IMR-90 (cell line): ENCODE measurements around the gene PIP5K1B. TPM values are rescaled to one million over a fixed set of nuclear protein-coding genes. Genes with fewer than 3 reads are reported as not detected.

Experiments used
- ATAC-seq: fragments of 200-7000 bp; cut with Tn5 transposase; 2 replicates; pipeline ENCODE4 v1.9.1; 2020; ENCODE audit warnings: low read depth, mild to moderate bottlenecking, moderate library complexity
- BruUV-seq: library from RNA; stranded (reverse); fragments of 400-500 nt; replicated peaks from 2 replicates; lab custom pipeline; 2021; lab: Mats Ljungman, UMichigan
- CTCF ChIA-PET: fragments of 300-600 bp; formaldehyde crosslinking; extraction: SDS; loops from one replicate; lab custom pipeline; 2021; ENCODE audit warnings: antibody characterized with exemption; lab: Yijun Ruan, JAX
- POLR2A ChIA-PET: fragments of 300-600 bp; sonication (Branson Sonifier 250); formaldehyde crosslinking; loops from one replicate; lab custom pipeline; 2022; ENCODE audit warnings: antibody characterized with exemption; ENCODE audit not compliant: unreplicated experiment; lab: Charles Lee
- DNase-seq: peaks from one replicate; pipeline ENCODE4 v3.0.0; 2013
- H2AFZ ChIP-seq: replicated peaks from 2 replicates; pipeline ENCODE3; 2013; ENCODE audit warnings: low read length, mild to moderate bottlenecking; ENCODE audit not compliant: poor library complexity
- H2AK5ac ChIP-seq: 2 replicates; pipeline ENCODE4 v1.6.1; 2013; ENCODE audit warnings: low read depth, low read length, inconsistent platforms
- H2AK9ac ChIP-seq: replicated peaks from 2 replicates; pipeline ENCODE3; 2013; ENCODE audit warnings: mild to moderate bottlenecking, low read depth, low read length, moderate library complexity; ENCODE audit not compliant: poor library complexity
- H2BK120ac ChIP-seq: 2 replicates; pipeline ENCODE4 v1.6.1; 2013; ENCODE audit warnings: low read depth, low read length, inconsistent platforms
- H2BK15ac ChIP-seq: 3 replicates; pipeline ENCODE4 v1.6.1; 2013; ENCODE audit warnings: low read depth, low read length, inconsistent platforms
- H2BK20ac ChIP-seq: 2 replicates; pipeline ENCODE4 v1.6.1; 2013; ENCODE audit warnings: low read depth, mild to moderate bottlenecking, inconsistent platforms, low read length, moderate library complexity
- H2BK5ac ChIP-seq: 2 replicates; pipeline ENCODE4 v1.6.1; 2013; ENCODE audit warnings: mild to moderate bottlenecking, low read depth, low read length, inconsistent platforms; ENCODE audit not compliant: poor library complexity, severe bottlenecking
- H3K14ac ChIP-seq: replicated peaks from 2 replicates; pipeline ENCODE4 v1.6.1; 2013; ENCODE audit warnings: low read depth, low read length, inconsistent platforms
- H3K18ac ChIP-seq: 2 replicates; pipeline ENCODE4 v1.6.1; 2013; ENCODE audit warnings: low read depth, low read length, control low read depth
- H3K23ac ChIP-seq: 2 replicates; pipeline ENCODE4 v1.6.1; 2013; ENCODE audit warnings: low read depth, low read length, inconsistent platforms
- H3K27ac ChIP-seq: 2 replicates; pipeline ENCODE4 v1.5.1; 2013; ENCODE audit warnings: mild to moderate bottlenecking, control low read depth, low read length; ENCODE audit not compliant: insufficient read depth
- H3K27me3 ChIP-seq: 2 replicates; pipeline ENCODE4 v1.6.1; 2013; ENCODE audit warnings: low read length; ENCODE audit not compliant: control insufficient read depth, insufficient read depth
- H3K36me3 ChIP-seq: 2 replicates; pipeline ENCODE4 v1.6.1; 2013; ENCODE audit warnings: low read length, mixed read lengths; ENCODE audit not compliant: control insufficient read depth, insufficient read depth
- H3K4ac ChIP-seq: 2 replicates; pipeline ENCODE4 v1.6.1; 2013; ENCODE audit warnings: low read depth, low read length, inconsistent platforms
- H3K4me1 ChIP-seq: 2 replicates; pipeline ENCODE4 v1.6.1; 2013; ENCODE audit warnings: low read length, mixed read lengths; ENCODE audit not compliant: control insufficient read depth, insufficient read depth
- H3K4me2 ChIP-seq: 2 replicates; pipeline ENCODE4 v1.6.1; 2013; ENCODE audit warnings: low read depth, mild to moderate bottlenecking, control low read depth, low read length, moderate library complexity
- H3K4me3 ChIP-seq: 2 replicates; pipeline ENCODE4 v1.5.1; 2013; ENCODE audit warnings: low read depth, mild to moderate bottlenecking, control low read depth, low read length, moderate library complexity; ENCODE audit not compliant: insufficient read depth
- H3K56ac ChIP-seq: 2 replicates; pipeline ENCODE4 v1.6.1; 2013; ENCODE audit warnings: low read length, inconsistent platforms; ENCODE audit not compliant: insufficient read depth; ENCODE audit errors: extremely low read depth
- H3K79me1 ChIP-seq, 2 experiments: 2 replicates each; pipeline ENCODE4 v1.6.1; 2013; ENCODE audit warnings: low read length in 2 of 2, inconsistent platforms in 1 of 2, low read depth in 1 of 2
- H3K9ac ChIP-seq: 2 replicates; pipeline ENCODE4 v1.6.1; 2013; ENCODE audit warnings: low read depth, low read length, control low read depth
- H3K9me1 ChIP-seq: 2 replicates; pipeline ENCODE4 v1.6.1; 2013; ENCODE audit warnings: low read length, inconsistent platforms; ENCODE audit not compliant: insufficient read depth
- H3K9me3 ChIP-seq: 2 replicates; pipeline ENCODE4 v1.6.1; 2013; ENCODE audit warnings: low read length; ENCODE audit not compliant: control insufficient read depth, insufficient read depth
- H4K20me1 ChIP-seq: 2 replicates; pipeline ENCODE4 v1.6.1; 2013; ENCODE audit warnings: low read length, inconsistent platforms; ENCODE audit not compliant: insufficient read depth
- H4K5ac ChIP-seq: 2 replicates; pipeline ENCODE4 v1.6.1; 2013; ENCODE audit warnings: mild to moderate bottlenecking, low read depth, low read length, control low read depth
- H4K8ac ChIP-seq, 2 experiments: 2 replicates each; pipeline ENCODE4 v1.6.1; 2013; ENCODE audit warnings: low read depth in 2 of 2, low read length in 2 of 2, control low read depth in 1 of 2, inconsistent platforms in 1 of 2
- H4K91ac ChIP-seq: 2 replicates; pipeline ENCODE4 v1.6.1; 2013; ENCODE audit warnings: low read depth, low read length, inconsistent platforms; ENCODE audit not compliant: insufficient read depth
- CEBPB ChIP-seq: IDR thresholded peaks from 2 replicates; pipeline ENCODE4 v1.6.1; 2012; ENCODE audit warnings: low read depth, low read length, improper control_type of control experiment
- FOS ChIP-seq: fragments of 150-350 bp; IDR thresholded peaks from 2 replicates; pipeline ENCODE4 v1.6.1; 2016; ENCODE audit warnings: low read depth, low read length
- MAFK ChIP-seq: IDR thresholded peaks from 2 replicates; pipeline ENCODE4 v1.6.1; 2012; ENCODE audit warnings: low read depth, low read length, improper control_type of control experiment
- MAZ ChIP-seq: IDR thresholded peaks from 2 replicates; pipeline ENCODE4 v1.6.1; 2012; ENCODE audit warnings: low read depth, mild to moderate bottlenecking, low read length, improper control_type of control experiment, moderate library complexity, borderline replicate concordance
- RCOR1 ChIP-seq: IDR thresholded peaks from 2 replicates; pipeline ENCODE4 v1.6.1; 2012; ENCODE audit warnings: mild to moderate bottlenecking, low read length, improper control_type of control experiment; ENCODE audit not compliant: insufficient replicate concordance
- WGBS, 2 experiments: methylation state at CpG; one replicate each; pipeline versions ENCODE4 v1.1.5 to v1.1.7; 2013; ENCODE audit warnings: missing lambda C conversion rate in 2 of 2; ENCODE audit not compliant: insufficient read length in 1 of 2; ENCODE audit errors: extremely low coverage in 2 of 2; 5-methylcytosine and 5-hydroxymethylcytosine counted together
- dilution Hi-C: fragments of 300-500 bp; cut with HindIII; formaldehyde crosslinking; loops from one replicate; pipeline ENCODE4 v1.14.3; 2018; ENCODE audit warnings: low sequenced_read_pairs; ENCODE audit not compliant: unreplicated experiment
- in situ Hi-C: fragments of 300-500 bp; cut with MboI; formaldehyde crosslinking; loops from 3 replicates; pipeline ENCODE4 v1.14.3; 2019; ENCODE audit warnings: low sequenced_read_pairs, inconsistent platforms, mixed read lengths
- intact Hi-C: fragments of 100-400 bp; cut with micrococcal nuclease; formaldehyde crosslinking; loops from 2 replicates; pipeline ENCODE4 v1.10.0; 2022
- polyA plus RNA-seq, 3 experiments: library from polyadenylated mRNA; depleted of rRNA; stranded (reverse); fragments of >200 nt; gene quantifications; 2 replicates each; pipeline ENCODE4 v1.2.3, GENCODE V29; 2012; ENCODE audit warnings: low replicate concordance in 1 of 3
- total RNA-seq: library from RNA; depleted of rRNA; stranded (reverse); fragments of >200 nt; gene quantifications from 2 replicates; pipeline ENCODE4 v1.2.3, GENCODE V29; 2012
- TF ChIP-seq, protein P1 (sequence below): conservative IDR thresholded peaks from 2 replicates; pipeline ENCODE4 v1.5.1; 2012; ENCODE audit warnings: mild to moderate bottlenecking, low read depth, low read length, improper control_type of control experiment
- TF ChIP-seq, protein P2 (sequence below): fragments of 150-350 bp; IDR thresholded peaks from 2 replicates; pipeline ENCODE4 v1.6.1; 2017; ENCODE audit warnings: mild to moderate bottlenecking, antibody characterized with exemption, low read length, low read depth

PIP5K1B gene
- total and polyA plus RNA-seq, 2 of the 4 experiments (the other 2 are of a cell fraction), result not detected

DNA sequence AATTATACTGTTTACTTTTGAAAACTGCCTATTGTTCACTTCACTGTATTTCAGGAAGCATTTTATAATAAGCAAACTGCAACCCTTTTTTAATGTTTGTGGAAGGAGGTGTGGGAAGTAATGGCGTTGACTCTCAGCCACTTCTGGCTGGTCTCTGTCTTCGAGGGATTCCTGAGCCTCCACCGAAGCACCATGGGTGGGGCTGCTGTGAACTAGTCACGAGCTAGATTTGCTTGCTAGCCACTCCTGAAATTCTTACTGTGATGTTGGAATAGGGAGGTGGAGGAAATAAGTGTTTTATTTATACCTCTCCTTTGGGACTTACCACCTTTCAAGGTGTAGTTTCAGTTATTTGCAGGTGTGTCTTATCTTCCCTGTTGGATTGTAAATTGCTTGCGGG, 26.8 kb downstream of the PIP5K1B start:
- ChIA-PET POLR2A (no interaction called here), CTCF (interaction anchor here (0.6 kb wide), 1 partner anchor 11 kb away, joined by 3 read pairs; no protein-coding TSS in a partner anchor)
- intact Hi-C loops (no loop called here), in situ Hi-C loops (no loop called here), dilution Hi-C loops (no loop called here)
- no peak overlapping the region for H3K23ac ChIP-seq
- H3K4me3 ChIP-seq, result no peak overlapping the region
- no peaks in the 10 kb centered on the region for H3K36me3 ChIP-seq
- no peak overlapping the region for H3K9ac ChIP-seq
- H2AK5ac ChIP-seq, result no peak overlapping the region
- H3K27me3 ChIP-seq, result no peaks in the 10 kb centered on the region
- no peak for ATAC-seq
- no peak for TF ChIP-seq RCOR1
- no peak for TF ChIP-seq MAFK
- TF ChIP-seq, protein P1, sequence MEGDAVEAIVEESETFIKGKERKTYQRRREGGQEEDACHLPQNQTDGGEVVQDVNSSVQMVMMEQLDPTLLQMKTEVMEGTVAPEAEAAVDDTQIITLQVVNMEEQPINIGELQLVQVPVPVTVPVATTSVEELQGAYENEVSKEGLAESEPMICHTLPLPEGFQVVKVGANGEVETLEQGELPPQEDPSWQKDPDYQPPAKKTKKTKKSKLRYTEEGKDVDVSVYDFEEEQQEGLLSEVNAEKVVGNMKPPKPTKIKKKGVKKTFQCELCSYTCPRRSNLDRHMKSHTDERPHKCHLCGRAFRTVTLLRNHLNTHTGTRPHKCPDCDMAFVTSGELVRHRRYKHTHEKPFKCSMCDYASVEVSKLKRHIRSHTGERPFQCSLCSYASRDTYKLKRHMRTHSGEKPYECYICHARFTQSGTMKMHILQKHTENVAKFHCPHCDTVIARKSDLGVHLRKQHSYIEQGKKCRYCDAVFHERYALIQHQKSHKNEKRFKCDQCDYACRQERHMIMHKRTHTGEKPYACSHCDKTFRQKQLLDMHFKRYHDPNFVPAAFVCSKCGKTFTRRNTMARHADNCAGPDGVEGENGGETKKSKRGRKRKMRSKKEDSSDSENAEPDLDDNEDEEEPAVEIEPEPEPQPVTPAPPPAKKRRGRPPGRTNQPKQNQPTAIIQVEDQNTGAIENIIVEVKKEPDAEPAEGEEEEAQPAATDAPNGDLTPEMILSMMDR, result no peak
- TF ChIP-seq MAZ, result no peak
- TF ChIP-seq CEBPB, result no peak
- TF ChIP-seq, protein P2, sequence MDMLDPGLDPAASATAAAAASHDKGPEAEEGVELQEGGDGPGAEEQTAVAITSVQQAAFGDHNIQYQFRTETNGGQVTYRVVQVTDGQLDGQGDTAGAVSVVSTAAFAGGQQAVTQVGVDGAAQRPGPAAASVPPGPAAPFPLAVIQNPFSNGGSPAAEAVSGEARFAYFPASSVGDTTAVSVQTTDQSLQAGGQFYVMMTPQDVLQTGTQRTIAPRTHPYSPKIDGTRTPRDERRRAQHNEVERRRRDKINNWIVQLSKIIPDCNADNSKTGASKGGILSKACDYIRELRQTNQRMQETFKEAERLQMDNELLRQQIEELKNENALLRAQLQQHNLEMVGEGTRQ, result no peak
- TF ChIP-seq FOS, result no peak
- H2BK5ac ChIP-seq, result no peak overlapping the region
- no peak overlapping the region for H3K4me2 ChIP-seq
- H3K9me3 ChIP-seq, result no peaks in the 10 kb centered on the region
- no peak for DNase-seq
- H3K56ac ChIP-seq, result no peak overlapping the region
- no peak overlapping the region for H2BK15ac ChIP-seq
- no TSS peak for BruUV-seq
- no peaks in the 10 kb centered on the region for H3K9me1 ChIP-seq
- no peak overlapping the region for H4K5ac ChIP-seq
- no CpG with 5 or more reads among the region's 5 CpGs for WGBS, 2 experiments
- H4K91ac ChIP-seq, result no peak overlapping the region
- H3K79me1 ChIP-seq, result no peaks in the 10 kb centered on the region
- no peak overlapping the region for H2AFZ ChIP-seq
- H3K18ac ChIP-seq, result no peak overlapping the region
- no peak overlapping the region for H3K27ac ChIP-seq
- H2AK9ac ChIP-seq, result no peak overlapping the region
- no peak overlapping the region for H3K14ac ChIP-seq
- H3K4ac ChIP-seq, result no peak overlapping the region
- H2BK120ac ChIP-seq, result no peak overlapping the region
- no peak overlapping the region for H4K8ac ChIP-seq
- no peaks in the 10 kb centered on the region for H3K4me1 ChIP-seq
- H4K20me1 ChIP-seq, result no peaks in the 10 kb centered on the region
- H2BK20ac ChIP-seq, result no peak overlapping the region
